ENCODE data around the gene ZNF618. TPM values are rescaled to one million over a fixed set of nuclear protein-coding genes. Genes with fewer than 3 reads are reported as not detected.

The ZNF618 gene
- total RNA-seq, 1 donor from 2014 or later: 10.2 TPM

- TF ChIP-seq CTCF (IDR thresholded peaks at IDR 0.05): no peak
- intact Hi-C loops (cut with DNase I): no loop called here
- Histone ChIP-seq H3K27me3 (ENCODE audit: low read depth) (no peaks in the 10 kb centered on the region), H3K9me3 (peaks cover 2% of the 10 kb centered on the region), H3K27ac (no peak overlapping the region), H3K4me1 (peaks cover 3% of the 10 kb centered on the region), H3K36me3 (no peaks in the 10 kb centered on the region), H3K4me3 (no peak overlapping the region)
- DNase-seq: no peak
- no peak for ATAC-seq
Measured at GRCh38 chr9:113851359-113851758, 24.8 kb upstream of the ZNF618 start.

- H3K27ac ChIP-seq: no peak overlapping the region
- H3K4me3 ChIP-seq: no peak overlapping the region
- no peaks in the 10 kb centered on the region for H3K9me3 ChIP-seq
- peaks cover 3% of the 10 kb centered on the region for H3K4me1 ChIP-seq
- intact Hi-C loops (cut with DNase I): no loop called here
- no peaks in the 10 kb centered on the region for H3K27me3 ChIP-seq (ENCODE audit: low read depth)
- DNase-seq: no peak
- no peak for ATAC-seq
- H3K36me3 ChIP-seq: no peaks in the 10 kb centered on the region
- TF ChIP-seq CTCF (IDR thresholded peaks at IDR 0.05): no peak
Measured at GRCh38 chr9:113851873-113852272, 24.2 kb upstream of the ZNF618 start.

- Histone ChIP-seq H3K27me3 (ENCODE audit: low read depth) (no peaks in the 10 kb centered on the region), H3K9me3 (no peaks in the 10 kb centered on the region), H3K4me1 (peaks cover 3% of the 10 kb centered on the region), H3K27ac (no peak overlapping the region), H3K4me3 (no peak overlapping the region), H3K36me3 (no peaks in the 10 kb centered on the region)
- intact Hi-C loops (cut with DNase I): no loop called here
- TF ChIP-seq CTCF (IDR thresholded peaks at IDR 0.05): peak; percentile 47
- ATAC-seq: peak in 1 of 2 donors; percentile 84
- no peak for DNase-seq
Measured at GRCh38 chr9:113853333-113853732, 22.8 kb upstream of the ZNF618 start.

DNA sequence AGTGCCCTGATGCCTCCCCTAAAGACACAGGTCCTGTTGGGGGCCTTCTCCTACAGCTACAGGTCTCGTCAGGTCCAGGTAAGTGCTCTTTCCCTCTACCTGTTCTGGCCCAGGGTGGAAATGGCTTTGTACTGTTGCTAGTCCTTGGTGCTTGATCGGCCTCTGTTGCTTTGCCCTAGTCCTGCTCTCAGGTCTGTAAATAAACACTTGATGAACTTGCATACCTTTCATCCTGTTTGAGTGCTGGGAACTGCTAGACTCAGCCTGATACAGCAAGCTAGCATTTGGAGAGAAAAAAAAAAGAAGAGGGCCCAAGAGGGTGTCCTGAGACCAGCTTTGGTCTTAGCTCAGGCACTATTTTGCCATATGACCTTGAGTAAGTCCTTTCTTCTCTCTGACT, 21.8 kb upstream of the ZNF618 start:
- no peaks in the 10 kb centered on the region for H3K27me3 ChIP-seq (ENCODE audit: low read depth)
- H3K27ac ChIP-seq: peak overlapping the region; percentile 56
- ATAC-seq: peak; percentile 91 to 94
- no peak for DNase-seq
- H3K36me3 ChIP-seq: no peaks in the 10 kb centered on the region
- intact Hi-C loops (cut with DNase I): no loop called here
- H3K4me1 ChIP-seq: peaks cover 3% of the 10 kb centered on the region
- H3K9me3 ChIP-seq: no peaks in the 10 kb centered on the region
- no peak for TF ChIP-seq CTCF (IDR thresholded peaks at IDR 0.05)
- H3K4me3 ChIP-seq: no peak overlapping the region

DNA sequence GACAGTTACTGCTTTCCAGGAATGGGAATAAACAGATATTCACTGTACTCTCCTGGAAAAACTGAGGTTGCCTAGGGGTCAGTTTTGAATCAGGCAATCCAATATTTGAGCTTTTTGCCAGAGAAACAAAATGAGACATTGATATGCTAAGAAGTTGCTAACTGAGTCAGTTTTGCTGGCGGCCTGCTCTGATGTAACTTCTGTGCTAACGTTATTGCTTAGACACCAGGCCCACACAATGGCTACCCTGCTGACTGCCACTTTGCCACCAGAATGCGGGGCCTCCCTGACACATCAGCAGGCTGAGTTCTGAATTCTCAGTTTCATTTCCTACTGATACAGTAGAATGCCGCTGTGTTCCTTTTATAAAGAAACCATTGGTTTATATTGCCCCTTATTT, 18.2 kb upstream of the ZNF618 start:
- Histone ChIP-seq H3K36me3 (no peaks in the 10 kb centered on the region), H3K9me3 (no peaks in the 10 kb centered on the region), H3K27ac (no peak overlapping the region), H3K4me1 (peaks cover 3% of the 10 kb centered on the region), H3K4me3 (no peak overlapping the region), H3K27me3 (ENCODE audit: low read depth) (no peaks in the 10 kb centered on the region)
- intact Hi-C loops (cut with DNase I): no loop called here
- TF ChIP-seq CTCF (IDR thresholded peaks at IDR 0.05): no peak
- ATAC-seq: peak; percentile 16 to 67
- DNase-seq: peak; percentile 54

DNA sequence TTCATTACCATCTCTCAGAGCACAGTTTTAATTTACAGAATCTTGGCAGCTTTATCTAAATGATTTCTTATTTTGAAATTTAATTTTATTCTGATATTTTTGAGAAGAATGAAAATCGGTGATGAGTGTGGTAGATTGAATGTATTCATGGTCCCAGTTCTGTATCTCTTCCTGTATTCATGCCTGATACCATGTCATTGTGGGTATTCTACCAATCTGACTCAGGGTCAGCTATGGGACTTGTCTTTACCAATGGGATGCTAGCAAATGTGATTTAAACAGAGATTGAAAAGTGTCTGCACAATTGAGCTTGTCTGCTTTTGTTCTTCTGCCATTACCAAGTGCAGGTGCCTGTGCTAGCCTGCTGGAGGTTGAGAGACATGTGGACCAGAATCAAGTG, 17.8 kb upstream of the ZNF618 start:
- H3K27me3 ChIP-seq (ENCODE audit: low read depth): no peaks in the 10 kb centered on the region
- intact Hi-C loops (cut with DNase I): no loop called here
- no peak overlapping the region for H3K4me3 ChIP-seq
- ATAC-seq: no peak
- no peak for DNase-seq
- H3K4me1 ChIP-seq: peaks cover 3% of the 10 kb centered on the region
- no peaks in the 10 kb centered on the region for H3K9me3 ChIP-seq
- H3K36me3 ChIP-seq: no peaks in the 10 kb centered on the region
- no peak for TF ChIP-seq CTCF (IDR thresholded peaks at IDR 0.05)
- no peak overlapping the region for H3K27ac ChIP-seq

All from lower lobe of right lung (tissue), 2 donors.